Fibroblast of skin of scalp (primary cell): ENCODE measurements around the gene RIBC2.
"Not testable (repeated sequence)": the region's sequence is repeated elsewhere in the genome, so short reads cannot be mapped to it uniquely, and the experiment has no call there.

Experiments used
- DNase-seq: peaks from one replicate; pipeline ENCODE4 v3.0.0-alpha.2; 2013

RIBC2 gene

DNA sequence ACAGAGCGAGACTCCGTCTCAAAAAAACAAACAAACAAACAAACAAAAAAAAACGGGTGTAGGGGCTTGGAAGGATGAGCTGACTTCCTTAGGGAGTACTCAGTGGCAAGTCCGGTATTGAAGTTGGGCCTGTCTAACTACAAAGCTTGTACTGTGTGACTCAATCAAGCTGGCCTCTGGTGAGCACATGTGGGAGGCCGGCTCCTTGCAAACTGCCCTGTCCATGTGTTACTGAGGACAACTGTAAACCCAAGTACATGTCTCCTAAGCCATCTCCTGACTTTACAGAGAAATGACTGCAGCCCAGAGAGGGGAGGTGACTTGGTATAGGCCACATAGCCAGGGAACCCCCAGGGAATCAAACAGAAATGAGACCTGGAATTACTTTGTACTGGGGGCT lies 11.6 kb downstream of the RIBC2 start:
- DNase-seq: peak; percentile 24

DNA sequence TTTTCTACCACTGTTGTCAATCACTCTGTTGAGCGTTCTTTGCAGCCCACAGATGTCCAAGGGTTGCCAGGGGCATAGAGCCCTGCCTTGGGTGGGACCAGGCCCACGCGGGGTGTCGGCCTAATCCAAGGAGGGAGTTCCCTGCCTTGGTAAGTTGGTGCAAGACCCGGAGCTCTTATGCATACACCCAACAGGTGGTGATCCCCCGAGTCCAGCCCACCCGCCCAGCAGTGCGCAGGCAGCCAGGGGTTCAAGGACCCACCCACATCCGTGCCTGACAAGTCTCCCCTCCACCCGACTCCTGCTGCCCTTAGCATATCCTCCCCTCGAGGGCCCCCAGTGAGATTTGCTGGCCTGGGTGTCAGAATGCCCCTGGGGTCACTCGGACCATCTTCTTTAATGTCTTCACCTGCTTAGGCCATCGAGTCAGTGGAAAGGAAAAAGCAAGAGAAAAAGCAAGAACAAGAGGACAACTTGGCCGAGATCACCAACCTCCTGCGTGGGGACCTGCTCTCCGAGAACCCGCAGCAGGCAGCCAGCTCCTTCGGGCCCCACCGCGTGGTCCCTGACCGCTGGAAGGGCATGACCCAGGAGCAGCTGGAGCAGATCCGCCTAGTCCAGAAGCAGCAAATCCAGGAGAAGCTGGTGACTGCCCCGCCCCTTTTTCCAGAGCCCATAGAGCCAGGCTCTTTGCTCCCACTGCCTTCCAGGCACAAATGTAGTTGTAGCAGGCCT lies 12.2 kb downstream of the RIBC2 start:
- DNase-seq: no peak

DNA sequence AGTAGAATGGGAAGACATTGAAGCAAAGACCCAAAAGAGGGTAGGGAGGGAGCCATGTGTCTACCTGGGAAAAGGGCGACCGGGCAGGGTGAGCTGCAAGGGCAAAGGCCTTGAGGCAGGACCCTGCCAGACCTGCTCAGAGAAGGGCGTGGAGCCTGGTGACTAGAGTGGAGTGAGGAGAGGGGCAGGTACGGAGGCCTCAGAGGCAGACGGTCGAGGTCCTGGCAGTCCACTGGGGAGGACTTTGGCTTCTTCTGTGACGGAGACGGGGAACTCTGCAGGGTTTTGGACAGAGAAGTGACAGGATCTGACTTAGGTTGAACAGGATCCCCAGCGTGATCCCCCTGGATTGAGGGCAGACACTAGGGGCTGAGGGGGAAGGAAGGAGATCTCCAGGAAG lies 12.9 kb downstream of the RIBC2 start:
- no peak for DNase-seq

DNA sequence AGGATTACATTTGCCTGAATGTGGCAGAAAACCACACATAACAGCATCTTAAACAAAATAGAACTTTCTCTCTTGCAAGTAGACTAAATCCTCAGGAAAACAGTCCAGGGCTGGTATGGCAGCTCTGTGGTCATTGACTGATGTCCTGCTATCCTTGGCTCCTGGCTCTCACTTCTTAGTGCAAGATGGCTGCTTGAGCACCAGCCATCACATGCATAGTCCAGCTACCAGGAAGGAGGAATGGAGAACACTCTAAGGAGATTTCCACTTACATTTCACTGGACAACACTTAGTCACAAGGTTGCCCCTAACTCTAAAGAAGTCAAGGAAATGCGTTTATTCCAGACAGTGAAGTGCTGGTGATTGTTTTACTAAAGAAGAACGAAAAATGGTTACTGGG lies 13.6 kb downstream of the RIBC2 start:
- DNase-seq: no peak

DNA sequence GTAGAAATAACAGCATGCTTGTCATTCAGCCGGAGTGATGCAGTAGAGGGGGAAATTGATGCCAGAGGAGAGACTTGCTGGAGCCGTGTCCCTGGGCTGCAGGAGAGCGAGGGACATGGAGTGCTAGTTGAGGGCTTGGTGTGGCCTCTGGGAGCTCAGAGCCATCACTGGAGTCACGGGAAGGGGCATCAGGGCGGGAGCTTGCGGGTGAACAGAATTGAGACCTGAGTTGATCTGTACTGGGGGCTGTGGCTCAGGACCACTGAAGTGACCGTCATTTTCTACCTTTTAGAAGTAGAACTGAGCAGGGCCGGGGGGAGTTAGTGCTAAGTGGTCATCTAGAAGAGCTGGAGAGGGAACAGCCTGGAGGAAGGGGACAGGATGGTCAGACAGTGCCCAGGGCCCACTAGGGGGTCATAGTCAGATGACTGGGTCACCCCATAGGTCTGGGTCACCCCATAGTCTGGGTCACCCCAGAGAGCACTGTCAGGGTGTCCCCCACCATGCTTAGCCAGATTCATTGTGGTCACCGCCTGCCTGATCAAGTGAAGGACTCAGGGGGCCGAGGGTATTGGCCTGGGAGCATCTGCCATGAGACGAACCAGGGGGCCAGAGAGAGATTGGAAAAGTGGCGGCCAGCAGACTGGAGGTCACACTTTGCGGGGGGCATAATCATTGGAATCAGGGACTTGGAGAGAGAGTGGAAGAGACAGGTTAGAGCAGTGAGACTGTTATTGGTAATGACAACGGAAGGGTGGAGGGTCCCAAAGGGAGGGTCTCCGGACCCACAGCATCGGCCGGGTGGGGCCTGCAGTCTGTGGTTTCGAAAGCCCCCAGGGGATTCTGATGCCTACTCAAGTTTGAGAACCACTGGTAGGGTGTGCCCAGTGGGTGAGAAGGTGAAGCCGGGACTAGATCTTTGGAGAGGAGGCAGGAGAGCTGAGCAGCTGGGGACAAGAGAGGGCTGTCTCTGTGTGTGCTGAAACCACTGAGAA lies 15.2 kb downstream of the RIBC2 start:
- no peak for DNase-seq

DNA sequence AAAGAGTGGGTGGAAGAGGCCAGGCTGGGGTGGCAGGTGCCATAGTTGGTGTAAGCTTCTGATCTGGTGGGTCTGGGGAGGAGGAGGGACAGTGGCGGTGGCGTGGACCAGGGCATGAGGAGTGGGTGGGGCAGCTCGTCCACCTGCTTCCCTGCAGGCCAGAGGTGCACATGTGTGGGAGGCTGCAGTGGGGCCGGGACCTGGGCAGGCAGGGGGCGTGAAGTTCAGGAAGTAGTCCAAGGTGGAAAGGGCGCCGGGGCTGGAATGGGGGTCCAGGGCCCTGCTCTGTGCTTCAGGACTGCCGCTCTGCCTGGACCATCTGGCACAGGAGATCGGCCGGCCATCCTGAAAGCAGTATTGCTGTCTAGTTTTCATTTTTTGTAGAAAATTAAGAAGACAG lies 15.9 kb downstream of the RIBC2 start:
- DNase-seq: no peak

DNA sequence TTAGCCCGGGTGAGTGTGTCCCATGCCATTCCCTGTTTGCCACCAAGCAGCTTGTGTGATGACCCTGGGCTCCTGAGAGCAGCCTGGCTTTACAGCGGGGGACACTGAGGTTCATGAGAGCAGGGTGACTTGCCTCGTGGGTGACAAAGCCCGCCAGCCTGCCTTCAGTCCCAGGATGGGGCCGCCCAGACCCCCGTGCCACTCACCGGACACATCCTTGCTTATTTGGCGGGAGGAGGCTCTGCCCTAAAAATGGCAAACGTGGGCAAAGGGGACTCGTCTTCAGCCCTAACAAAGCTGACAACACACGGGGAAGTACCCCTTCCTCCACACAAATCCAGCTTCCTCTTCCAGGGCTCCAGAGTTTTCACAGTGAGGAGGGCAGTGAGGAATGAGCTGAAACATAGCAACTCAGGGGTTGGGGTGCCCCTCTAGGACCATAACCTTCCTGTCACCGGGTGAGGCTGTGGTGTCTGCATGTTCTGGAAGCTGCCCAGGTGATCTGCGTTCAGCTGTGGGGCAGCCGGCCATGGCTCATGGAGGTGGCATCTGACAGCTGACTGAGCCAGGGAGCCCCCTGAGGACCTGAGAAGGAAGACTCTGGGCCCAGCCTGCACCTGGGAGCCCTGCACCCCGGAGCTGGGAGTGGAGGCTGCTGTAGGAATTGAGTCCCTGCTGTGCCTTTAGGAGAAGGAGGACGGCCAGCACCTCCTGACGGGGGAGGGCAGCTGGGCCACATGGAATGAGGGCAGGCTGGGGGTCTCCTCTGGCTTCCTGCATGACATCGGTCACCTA lies 16.7 kb downstream of the RIBC2 start:
- no peak for DNase-seq

DNA sequence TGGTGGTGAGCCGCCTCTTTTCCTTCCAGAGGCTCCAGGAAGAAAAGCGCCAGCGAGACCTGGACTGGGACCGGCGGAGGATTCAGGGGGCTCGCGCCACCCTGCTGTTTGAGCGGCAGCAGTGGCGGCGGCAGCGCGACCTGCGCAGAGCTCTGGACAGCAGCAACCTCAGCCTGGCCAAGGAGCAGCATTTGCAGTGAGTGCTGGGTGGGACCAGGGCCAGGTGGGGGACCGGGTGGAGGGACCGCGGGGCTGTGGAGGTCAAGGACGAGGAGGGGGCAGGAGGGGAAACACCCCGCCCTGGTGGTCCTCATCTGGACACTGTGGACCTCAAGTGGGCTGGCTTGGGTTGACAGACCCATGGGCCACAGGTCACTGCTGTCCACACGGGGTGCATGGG lies 17.4 kb downstream of the RIBC2 start:
- DNase-seq: no peak

DNA sequence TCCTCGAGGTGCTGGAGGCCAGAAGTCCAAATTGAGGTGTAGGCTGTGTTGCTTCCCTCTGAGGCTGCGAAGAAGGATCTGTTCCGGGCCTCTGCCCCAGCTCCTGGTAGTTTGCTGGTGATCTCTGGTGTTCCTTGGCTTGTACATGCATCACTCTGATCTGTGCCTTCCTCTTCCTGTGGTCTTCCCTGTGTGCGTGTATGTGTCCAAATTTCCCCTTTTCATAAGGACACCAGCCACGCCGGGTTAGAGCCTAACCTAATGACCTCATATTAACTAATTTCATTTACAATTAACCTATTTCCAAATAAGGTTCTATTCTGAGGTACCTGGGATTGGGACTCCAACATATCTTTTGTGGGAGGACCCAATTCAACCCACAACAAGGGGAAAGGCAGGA lies 21.5 kb downstream of the RIBC2 start:
- DNase-seq: no peak

DNA sequence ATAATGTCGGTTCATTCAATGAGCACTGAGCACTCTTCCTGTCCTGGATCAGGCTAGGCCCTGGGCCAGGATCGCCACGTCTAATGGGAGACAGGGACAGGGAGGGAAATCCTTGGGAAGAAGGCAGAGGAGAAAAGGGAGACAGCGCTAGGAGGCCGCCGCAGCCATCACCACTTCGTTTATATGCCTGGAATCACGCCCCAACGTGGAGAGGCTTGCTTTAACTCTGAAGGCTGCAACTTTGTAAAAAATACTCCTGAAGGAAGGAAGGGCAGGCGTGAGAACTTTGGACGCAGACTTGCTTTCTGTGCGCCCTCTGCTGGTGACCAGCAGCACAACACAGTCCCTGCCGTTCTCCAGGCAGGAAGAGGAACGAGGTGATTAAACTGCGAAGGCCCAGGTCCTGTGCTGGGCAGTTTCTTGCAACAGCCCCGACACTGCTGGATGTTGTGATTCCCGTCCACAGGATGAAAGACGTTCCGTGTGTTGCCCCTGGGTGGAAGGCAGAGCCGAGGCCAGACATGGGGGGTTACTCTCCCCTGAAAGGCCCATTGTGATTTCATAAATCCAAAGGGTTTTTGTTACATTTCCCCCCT lies 22.1 kb downstream of the RIBC2 start:
- peak; percentile 91 for DNase-seq

DNA sequence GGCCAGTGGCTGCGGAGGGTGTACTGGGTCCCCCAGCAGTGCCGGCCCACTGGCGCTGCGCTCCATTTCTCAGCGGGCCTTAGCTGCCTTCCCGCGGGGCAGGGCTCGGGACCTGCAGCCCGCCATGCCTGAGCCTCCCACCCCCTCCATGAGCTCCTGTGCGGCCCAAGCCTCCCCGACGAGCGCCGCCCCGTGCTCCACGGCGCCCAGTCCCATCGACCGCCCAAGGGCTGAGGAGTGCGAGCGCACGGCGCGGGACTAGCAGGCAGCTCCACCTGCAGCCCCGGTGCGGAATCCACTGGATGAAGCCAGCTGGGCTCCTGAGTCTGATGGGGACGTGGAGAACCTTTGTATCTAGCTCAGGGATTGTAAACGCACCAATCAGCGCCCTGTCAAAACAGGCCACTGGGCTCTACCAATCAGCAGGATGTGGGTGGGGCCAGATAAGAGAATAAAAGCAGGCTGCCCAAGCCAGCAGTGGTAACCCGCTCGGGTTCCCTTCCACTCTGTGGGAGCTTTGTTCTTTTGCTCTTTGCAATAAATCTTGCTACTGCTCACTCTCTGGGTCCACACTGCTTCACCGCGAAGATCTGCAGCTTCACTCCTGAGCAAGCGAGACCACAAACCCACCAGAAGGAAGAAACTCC lies 23.5 kb downstream of the RIBC2 start:
- not testable (repeated sequence) for DNase-seq

DNA sequence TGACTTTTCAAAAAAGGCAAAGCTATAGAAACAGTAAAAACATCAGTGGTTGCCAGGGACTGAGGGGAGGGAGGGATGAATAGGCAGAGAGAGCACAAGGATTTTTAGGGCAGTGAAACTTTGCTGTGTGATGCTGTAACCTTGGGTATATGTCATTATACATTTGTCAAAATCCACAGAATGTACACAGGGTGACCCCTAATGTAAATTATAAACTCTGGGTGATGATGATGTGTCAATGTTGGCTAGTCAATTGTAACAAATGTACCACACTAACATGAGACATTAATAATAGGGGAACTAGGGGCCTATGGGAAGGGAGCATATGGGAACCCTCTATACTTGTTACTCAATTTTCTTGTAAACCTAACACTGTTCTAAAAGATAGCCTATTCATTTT lies 24.8 kb downstream of the RIBC2 start:
- no peak for DNase-seq

DNA sequence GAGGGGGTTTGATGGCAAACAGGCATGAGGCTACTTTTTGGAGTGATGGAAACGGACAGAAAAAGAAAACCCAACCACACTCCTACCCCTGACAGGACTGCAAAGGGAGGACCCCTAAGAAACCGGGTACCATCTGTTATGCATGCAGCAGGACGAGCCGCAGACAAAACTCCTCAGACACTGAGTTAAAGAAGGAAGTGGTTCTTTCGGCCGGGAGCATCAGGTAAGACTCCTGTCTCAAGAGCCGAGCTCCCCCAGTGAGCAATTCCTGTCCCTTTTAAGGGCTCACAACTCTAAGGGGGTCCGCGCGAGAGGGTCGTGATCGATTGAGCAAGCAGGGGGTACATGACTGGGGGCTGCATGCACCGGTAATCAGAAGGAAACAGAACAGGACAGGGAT lies 27.2 kb downstream of the RIBC2 start:
- not testable (repeated sequence) for DNase-seq

DNA sequence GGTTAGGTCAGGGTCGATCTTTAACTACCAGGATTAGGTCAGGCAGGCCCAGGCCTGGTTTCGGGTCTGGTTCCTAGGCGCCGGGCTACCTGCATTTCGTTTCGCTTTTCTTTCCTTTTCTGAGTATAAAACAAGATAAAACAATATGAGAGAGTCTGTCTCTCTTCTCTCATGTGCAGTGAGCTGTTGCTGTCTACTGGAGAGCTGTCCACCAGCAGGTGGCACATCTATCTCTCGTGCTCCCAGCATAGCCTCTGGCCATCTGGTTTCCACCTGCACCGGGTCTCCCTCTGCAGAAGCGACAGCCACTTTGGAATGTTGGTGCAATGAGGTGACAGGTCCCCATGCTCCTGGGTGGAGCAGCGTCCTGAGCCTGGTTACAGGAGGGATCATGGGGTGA lies 27.6 kb downstream of the RIBC2 start:
- peak; percentile 72 for DNase-seq

DNA sequence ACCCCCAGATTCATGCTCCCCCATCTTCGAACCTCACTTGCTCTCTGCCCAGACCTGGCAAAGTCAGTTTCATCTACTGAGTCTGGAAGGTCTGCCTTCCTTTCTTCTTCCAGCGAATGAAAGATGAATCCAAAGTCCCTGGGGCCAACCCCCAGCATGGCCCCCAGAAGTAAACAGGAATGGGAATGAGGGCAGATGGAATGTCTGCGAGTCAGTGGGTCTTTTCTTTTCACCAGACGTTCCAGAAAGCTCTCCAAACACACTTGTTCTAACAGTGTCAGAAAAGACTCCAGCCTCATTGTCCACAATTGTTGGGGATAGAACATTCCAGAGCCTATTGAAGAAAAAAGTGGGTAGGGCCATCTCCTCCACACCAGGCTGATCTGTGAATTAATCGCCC lies 28.6 kb downstream of the RIBC2 start:
- peak; percentile 30 for DNase-seq

DNA sequence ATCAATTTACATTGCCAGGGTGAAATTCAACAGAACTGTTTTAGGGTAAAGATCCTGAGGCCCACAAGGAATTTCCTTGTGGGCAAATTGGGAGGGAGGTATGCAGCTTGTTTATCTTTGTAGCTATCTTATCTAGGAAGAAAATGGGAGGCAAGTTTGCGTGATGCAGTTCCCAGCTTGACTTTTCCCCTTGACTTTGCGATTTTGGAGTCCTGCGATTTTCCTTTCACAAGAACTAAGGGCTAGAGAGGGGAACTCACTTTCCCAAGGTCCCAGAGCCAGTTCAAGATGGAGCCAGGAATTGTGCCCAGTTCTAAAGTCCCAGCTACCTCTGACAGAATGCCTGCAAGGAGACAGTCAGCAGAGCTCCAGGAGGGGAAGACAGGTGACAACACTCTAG lies 30.7 kb downstream of the RIBC2 start:
- DNase-seq: no peak

DNA sequence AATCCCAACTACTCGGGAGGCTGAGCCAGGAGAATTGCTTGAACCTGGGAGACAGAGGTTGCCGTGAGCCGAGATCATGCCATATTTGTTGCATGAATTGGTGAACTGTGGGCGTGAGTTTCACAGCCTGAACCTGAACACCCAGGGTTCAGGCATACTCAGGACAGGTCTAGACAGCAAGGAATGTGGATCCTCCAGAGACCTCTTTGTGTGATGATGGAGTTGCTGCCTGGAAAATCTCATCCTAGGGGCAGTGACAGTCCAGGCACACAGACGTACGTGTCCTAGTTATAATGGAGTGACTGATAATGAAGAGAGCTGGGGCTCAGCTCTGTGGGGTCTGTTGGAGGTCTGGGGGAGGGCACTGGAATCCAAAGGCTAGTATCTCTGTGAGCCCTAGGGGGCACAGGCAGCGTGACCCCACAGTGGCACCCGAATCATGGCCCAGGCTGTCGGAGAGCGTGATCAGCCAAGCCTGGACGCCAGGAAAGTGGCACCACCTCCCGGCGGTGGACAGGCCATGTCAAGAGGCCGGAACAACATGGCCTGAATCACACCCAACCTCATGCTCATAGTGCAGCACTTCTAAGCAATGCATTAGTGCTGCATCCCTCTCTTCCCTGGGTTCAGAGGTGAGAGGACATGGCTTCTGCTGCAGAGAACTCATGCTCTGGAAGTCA lies 31.7 kb downstream of the RIBC2 start:
- DNase-seq: no peak

DNA sequence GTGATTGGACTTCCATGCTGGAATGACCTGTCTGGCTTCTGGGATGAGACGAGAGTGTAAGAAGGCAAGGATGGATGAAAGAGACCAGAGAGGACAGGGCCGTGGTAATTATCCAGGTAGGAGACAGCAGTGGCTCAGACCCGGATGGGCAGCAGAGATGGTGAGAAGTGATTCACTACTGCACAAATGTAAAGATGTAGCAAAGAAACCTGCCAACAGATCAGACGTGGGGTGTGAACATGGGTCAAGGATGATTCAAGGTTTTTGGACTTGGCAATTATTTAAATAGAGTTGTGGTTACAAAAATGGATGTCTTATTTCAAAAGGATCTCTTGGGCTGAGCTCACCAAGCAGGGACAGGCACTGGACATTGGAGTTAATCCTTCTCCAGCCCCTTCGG lies 32.7 kb downstream of the RIBC2 start:
- no peak for DNase-seq

DNA sequence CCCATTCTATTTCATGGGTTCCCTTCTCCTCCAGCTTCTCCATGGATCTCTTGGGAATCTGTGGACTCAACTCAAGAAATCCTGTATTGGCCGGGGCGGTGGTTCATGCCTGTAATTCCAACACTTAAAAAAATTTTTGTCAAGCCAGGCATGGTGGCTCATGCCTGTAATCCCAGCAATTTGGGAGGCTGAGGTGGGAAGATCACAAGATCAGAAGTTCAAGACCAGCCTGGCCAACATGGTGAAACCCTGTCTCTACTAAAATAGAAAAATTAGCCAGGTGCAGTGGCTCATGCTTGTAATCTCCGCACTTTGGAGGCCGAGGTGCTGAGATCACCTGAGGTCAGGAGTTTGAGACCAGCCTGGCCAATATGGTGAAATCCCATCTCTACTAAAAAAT lies 34.1 kb downstream of the RIBC2 start:
- peak; percentile 43 for DNase-seq

DNA sequence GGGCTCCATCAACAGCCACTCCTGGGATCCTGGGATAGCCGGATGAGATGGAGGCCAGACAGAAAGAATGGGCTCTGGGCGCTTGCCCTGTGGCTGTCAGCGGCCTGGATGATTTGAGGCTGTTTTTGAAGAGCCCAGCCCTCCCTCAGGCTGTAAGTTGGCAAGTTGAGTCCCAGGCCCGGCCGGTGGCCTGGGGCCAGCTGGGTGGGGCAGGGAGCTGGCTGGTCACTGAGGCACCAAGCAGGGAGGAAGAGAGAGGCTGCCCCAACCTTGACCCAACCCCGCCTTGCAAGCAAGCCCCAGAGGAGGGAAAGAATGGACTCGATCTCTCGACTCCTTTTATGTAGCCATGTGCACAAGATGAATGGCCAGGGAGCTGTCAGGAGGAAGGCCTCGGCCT lies 34.9 kb downstream of the RIBC2 start:
- DNase-seq: peak; percentile 49

DNA sequence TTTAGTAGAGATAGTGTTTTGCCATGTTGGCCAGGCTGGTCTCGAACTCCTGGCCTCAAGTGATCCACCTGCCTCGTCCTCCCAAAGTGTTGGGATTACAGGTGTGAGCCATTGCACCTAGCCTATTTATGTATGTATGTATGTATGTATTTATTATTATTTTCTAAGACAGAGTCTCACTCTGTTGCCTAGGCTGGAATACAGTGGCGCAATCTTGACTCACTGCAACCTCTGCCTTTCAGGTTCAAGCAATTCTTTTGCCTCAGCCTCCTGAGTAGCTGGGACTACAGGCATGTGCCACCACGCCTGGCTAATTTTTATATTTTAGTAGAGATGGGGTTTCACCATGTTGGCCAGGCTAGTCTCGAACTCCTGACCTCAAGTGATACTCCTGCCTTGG lies 35.9 kb downstream of the RIBC2 start:
- not testable (repeated sequence) for DNase-seq
